HG02642 (cell line): ENCODE data around the gene EVPL.
"Not testable (repeated sequence)": the region's sequence is repeated elsewhere in the genome, so short reads cannot be mapped to it uniquely, and the experiment has no call there.

Experiments used
- ATAC-seq: cut with Tn5 transposase; IDR thresholded peaks from one replicate; pipeline ENCODE4 v1.9.1; 2021; ENCODE audit warnings: mild to moderate bottlenecking; ENCODE audit not compliant: unreplicated experiment, poor library complexity

Gene EVPL

GRCh38 chr17:76048711-76049110 lies 21.6 kb upstream of the EVPL start:
- no peak for ATAC-seq

DNA sequence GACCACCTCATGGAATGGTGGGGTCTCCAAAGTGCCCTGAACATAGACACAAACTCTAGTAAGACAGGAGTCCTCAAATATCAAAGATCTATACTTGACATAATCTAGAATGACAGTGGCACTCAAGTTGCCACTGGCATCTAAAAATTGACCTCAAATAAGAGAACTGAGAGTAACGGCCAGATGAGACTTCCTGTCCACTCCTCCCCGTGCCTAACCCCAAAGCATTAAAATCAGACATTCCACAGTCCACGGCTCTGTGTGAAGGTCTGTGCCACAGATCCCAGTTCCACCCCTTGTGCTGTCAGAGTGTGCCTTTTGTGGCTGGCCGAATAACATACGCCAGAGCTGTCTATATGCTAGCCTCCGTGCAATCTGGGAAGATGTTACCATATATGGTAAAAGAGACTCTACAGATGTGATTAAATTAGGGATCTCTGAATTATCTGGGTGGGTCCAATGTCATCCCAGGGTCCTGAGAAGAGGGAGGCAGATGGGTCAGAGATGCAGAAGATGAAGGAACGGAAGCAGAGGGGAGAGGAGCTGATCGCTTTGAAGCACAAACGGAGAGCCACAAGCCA lies 21.0 kb upstream of the EVPL start:
- ATAC-seq, result no peak

DNA sequence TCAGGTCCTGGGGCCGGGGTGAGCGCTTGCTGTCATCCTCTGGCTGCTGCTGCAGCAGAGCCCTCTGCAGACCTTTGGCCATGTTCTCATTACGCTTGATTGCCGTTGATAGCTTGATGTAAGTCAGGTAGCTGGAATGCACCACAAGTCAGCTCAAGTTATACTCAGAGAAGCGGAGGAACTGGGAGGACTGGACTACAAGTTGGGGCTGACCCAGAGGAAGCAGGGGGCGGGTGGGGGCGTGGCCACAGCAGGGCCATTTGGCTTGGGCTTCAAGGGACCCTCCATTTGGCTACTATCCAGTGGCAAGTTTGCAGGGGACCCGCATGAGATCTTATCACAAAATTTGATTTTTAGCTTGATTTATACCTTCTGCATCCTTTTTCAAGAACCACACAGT lies 19.0 kb upstream of the EVPL start:
- no peak for ATAC-seq

- ATAC-seq, result not testable (repeated sequence)
These were observed 17.4 kb upstream of the EVPL start for GRCh38 chr17:76044475-76045007.

DNA sequence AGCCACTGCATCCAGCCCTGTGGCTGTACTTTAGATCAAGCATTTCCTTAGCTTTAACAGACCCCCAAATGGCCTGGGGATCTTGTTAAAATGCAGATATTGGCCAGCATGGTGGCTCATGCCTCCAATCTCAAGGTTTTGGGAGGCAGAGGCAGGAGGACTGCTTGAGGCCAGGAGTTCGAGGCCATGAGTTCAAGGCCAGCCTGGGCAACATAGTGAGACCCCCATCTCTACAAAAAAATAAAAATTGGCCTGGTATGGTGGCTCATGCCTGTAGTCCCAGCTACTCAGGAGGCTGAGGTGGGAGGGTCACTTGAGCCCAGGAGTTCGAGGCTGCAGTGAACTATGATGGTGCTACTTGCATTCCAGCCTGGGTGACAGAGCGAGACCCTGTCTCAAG lies 15.8 kb upstream of the EVPL start:
- not testable (repeated sequence) for ATAC-seq

GRCh38 chr17:76040376-76040775 lies 13.3 kb upstream of the EVPL start:
- ATAC-seq, result no peak

DNA sequence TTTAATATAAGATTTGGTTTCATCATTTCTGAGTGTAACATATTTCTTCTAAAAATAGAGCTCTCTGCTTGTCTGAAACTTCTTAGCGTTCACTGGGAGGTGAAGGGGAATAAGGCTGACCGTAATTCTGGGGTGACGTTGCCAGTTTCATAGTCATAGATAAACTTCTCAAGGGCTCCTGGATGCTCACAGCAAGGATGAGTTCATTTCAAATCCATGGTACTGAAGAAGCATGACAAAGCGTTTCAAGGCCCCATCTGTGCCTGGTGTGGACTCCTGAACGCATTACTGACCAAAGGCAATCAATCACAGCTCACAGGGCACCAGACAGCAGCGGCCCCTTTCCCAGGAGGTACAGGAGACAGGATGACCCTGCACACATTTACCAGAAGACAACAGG lies 12.0 kb upstream of the EVPL start:
- ATAC-seq, result no peak

- ATAC-seq, result no peak
These were observed 10.9 kb upstream of the EVPL start for GRCh38 chr17:76038050-76038449.

DNA sequence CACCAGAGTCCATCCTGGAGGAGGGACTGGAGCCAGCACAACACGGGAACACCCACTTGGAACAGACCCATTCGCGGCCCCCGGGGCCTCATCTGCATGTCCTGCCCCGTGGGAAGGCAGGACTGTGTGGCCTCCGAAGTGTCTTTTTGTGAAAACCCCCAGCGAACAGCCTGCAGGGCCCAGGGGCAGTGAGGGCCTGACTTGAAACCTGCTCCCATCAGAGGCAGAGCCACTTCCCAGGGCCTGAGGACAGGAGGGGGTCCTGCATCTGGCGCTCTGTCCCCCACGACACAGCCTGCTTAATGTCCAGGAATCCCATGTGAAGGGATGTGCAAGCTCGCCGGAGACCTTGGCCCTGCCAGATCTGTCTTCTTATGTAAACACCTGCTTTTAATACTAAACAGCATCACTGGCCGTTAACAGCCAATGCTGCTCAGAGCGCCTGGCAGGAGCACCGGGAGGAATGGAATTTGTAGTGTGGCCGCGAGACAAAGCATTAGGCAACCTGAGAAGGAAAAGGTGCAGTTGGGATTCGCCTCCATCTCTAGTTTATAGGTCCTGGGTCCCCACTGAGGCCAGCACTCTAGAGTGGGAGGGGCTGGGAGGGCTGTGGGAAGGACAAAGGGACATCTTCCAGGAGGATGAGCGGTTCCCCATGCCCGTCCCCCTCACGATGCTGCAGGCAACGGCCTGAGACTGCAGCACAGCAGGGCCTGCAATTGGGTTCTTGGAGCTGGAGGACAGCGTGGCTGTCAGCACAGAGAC lies 9.6 kb upstream of the EVPL start:
- ATAC-seq, result no peak

- no peak for ATAC-seq
These were observed 7.6 kb upstream of the EVPL start for GRCh38 chr17:76034428-76035350.

DNA sequence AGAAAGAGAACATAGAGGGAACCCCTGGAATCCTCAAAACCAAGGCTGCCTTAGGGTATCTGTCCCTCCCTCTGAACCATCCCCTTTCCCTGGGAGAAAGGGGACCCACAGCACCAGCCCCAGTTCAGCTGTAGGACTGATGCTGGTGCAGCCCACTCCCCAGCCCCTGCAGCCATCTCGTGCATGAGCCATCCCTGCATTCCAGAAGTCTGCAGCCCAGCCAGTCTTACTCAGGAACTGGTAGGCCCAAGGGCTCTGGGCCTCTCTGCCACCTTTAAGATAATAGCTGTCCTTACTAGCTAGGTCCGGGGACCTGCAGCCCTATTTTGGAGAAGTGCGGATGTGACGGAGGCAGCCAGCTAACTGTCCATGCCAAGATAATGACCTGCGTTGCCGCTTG lies 6.0 kb upstream of the EVPL start:
- no peak for ATAC-seq

- ATAC-seq, result no peak
These were observed 5.6 kb upstream of the EVPL start for GRCh38 chr17:76032780-76033108.

DNA sequence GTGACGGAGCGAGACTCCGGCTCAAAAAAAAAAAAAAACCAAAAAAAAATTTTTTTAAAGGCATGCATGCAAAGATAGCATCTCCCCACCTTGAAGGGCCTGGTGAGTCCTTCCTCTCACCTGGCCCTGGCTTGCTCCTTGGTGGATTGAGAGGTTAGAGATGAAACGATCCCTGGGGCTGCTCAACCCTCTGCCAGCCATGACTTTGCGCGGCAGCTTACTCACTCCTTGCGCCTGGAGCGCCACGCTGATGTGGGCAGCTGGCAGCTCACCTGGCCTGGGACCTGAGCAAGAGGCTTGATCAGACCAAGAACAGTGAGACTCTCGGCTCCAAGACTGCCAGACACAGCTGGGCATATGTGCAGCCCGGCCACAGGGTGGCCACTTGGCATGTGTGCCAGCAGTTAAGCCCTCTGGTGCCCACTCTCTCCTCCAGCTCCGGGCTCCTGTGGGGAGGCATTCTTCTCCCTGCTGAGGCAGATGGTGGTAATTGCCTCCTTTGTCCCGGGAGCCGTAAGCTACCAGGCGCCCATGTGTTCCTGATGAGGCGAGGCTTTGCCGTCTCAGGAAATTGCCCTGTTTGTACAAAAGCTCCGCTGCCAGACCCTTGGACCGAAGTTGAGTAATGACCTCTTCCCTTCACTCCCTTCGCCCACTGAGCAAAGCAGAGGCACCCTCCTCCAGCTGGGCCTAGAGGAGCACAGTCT lies 5.1 kb upstream of the EVPL start:
- ATAC-seq, result no peak

DNA sequence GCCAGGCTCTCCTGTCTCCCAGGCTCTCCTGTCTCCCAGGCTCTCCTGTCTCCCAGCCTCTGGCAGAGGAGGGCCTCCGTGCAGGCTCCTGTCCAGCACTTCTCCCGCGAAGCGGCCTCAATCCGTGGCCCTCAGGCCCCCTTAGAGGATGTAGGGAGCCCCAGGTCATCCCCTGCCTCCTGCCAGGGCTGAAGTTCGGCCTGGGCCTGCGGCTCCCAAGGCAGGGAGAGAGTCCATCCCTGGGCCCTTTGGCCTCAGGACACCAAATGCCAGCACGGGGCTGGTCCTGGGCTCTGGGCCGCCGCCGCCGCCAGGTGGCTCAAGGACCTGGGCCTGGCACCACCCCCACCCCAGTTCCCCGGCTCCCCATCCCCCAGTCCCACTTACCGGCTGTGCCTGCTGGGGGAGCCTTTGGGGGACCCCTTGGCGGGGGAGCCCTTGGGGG lies 370 bp downstream of the EVPL start:
- no peak for ATAC-seq

- ATAC-seq, result no peak
These were observed 1.8 kb downstream of the EVPL start for GRCh38 chr17:76025294-76025693.

GRCh38 chr17:76024353-76024752 lies 2.8 kb downstream of the EVPL start:
- ATAC-seq, result no peak

GRCh38 chr17:76023900-76024237 lies 3.2 kb downstream of the EVPL start:
- no peak for ATAC-seq

- no peak for ATAC-seq
These were observed 3.9 kb downstream of the EVPL start for GRCh38 chr17:76022973-76023899.

- ATAC-seq, result no peak
These were observed 4.8 kb downstream of the EVPL start for GRCh38 chr17:76022285-76022684.
